Ishikawa (cell line): ENCODE measurements around the gene METAP1.

Experiments used
- CEBPB ChIP-seq: IDR thresholded peaks from 2 replicates; pipeline ENCODE4 v1.6.1; 2012
- CREB1 ChIP-seq: IDR thresholded peaks from 2 replicates; pipeline ENCODE4 v1.6.1; 2012; ENCODE audit warnings: low read depth
- EGR1 ChIP-seq: IDR thresholded peaks from 2 replicates; pipeline ENCODE4 v1.6.1; 2012
- EP300 ChIP-seq: IDR thresholded peaks from 2 replicates; pipeline ENCODE4 v1.6.1; 2012; ENCODE audit warnings: borderline replicate concordance
- MAX ChIP-seq: IDR thresholded peaks from 2 replicates; pipeline ENCODE4 v1.6.1; 2012
- REST ChIP-seq: IDR thresholded peaks from 2 replicates; pipeline ENCODE4 v1.6.1; 2012; ENCODE audit warnings: low read depth, mild to moderate bottlenecking
- TAF1 ChIP-seq: IDR thresholded peaks from 2 replicates; pipeline ENCODE4 v1.6.1; 2012; ENCODE audit warnings: low read depth, mild to moderate bottlenecking
- TEAD4 ChIP-seq: IDR thresholded peaks from 2 replicates; pipeline ENCODE4 v1.6.1; 2012
- YY1 ChIP-seq: IDR thresholded peaks from 2 replicates; pipeline ENCODE4 v1.6.1; 2012; ENCODE audit warnings: low read depth

GRCh38 chr4:99078336-99078735, 82.8 kb downstream of the METAP1 start:
- no peak for TF ChIP-seq CEBPB
- TF ChIP-seq REST = no peak
- TF ChIP-seq EP300 = no peak
- TF ChIP-seq TAF1 = no peak
- TF ChIP-seq TEAD4 = no peak
- no peak for TF ChIP-seq CREB1
- no peak for TF ChIP-seq MAX
- TF ChIP-seq YY1 = no peak
- TF ChIP-seq EGR1 = no peak
